ENCODE measurements around the gene LINGO1. TPM values are rescaled to one million over a fixed set of nuclear protein-coding genes. Genes with fewer than 3 reads are reported as not detected.

Gene LINGO1
- total and polyA plus RNA-seq, 2 of the 8 experiments (the other 6 are each of a cell fraction or from before 2014, with no cell fraction given): 57.1 to 114 TPM

GRCh38 chr15:77625376-77625775 lies 7.3 kb downstream of the LINGO1 start:
- Histone ChIP-seq H3K23ac (ENCODE audit: insufficient read length) (no peak overlapping the region), H4K5ac (ENCODE audit: insufficient read length, low read depth, low read length) (no peak overlapping the region), H3K56ac (replicated peaks; ENCODE audit: insufficient read length, low read depth, low read length) (no peak overlapping the region), H2BK5ac (ENCODE audit: low read depth, low read length) (0 out of 2 replicates have a peak overlapping the region, but pooled peaks have one; percentile 38), H3K14ac (ENCODE audit: insufficient read length) (no peak overlapping the region), H4K91ac (replicated peaks; ENCODE audit: insufficient read length, low read length) (peak overlapping the region; percentile 56), H2BK15ac (ENCODE audit: low read length) (peak overlapping the region; percentile 46; the same call in 1 of the 2 replicates), H3K27me3 (replicated peaks in 1 of 4; ENCODE audit: control insufficient read depth in 3 of 4, extremely low read depth in 1 of 4, insufficient read depth in 3 of 4, low read length in 3 of 4) (no peaks in the 10 kb centered on the region), H2BK20ac (ENCODE audit: low read length) (no peak overlapping the region), H3K79me2 (ENCODE audit: control insufficient read depth in 1 of 2, insufficient read depth in 2 of 2, low read length in 2 of 2) (peaks cover 12 to 85% of the 10 kb centered on the region in 2 experiments), H3K4me3 (ENCODE audit: extremely low read depth in 1 of 4, insufficient read depth in 2 of 4, low read depth in 3 of 4, low read length in 4 of 4) (no peak overlapping the region), H3K4me2 (ENCODE audit: insufficient read depth in 1 of 2, low read depth in 2 of 2, low read length in 2 of 2) (no peak overlapping the region), H3K79me1 (ENCODE audit: low read depth, low read length) (peaks cover 21% of the 10 kb centered on the region), H4K20me1 (replicated peaks in 1 of 2; ENCODE audit: control insufficient read depth in 1 of 2, insufficient read depth in 2 of 2, low read length in 2 of 2) (peaks cover 3 to 10% of the 10 kb centered on the region in 2 experiments), H3K4me1 (replicated peaks in 1 of 4; ENCODE audit: control insufficient read depth in 3 of 4, insufficient read depth in 4 of 4, low read length in 3 of 4) (peaks cover 27 to 69% (median 53%) of the 10 kb centered on the region in 4 experiments), H3K23me2 (ENCODE audit: low read depth, low read length) (peaks cover 5% of the 10 kb centered on the region; the same call in 1 of the 2 replicates), H3K18ac (ENCODE audit: extremely low read depth, low read length) (no peak overlapping the region), H2BK120ac (replicated peaks; ENCODE audit: low read depth, low read length) (no peak overlapping the region), H3K9ac (replicated peaks in 1 of 4; ENCODE audit: extremely low read depth in 1 of 4, low read depth in 3 of 4, low read length in 3 of 4) (no peak overlapping the region; a peak in 1 of 7 replicates), H3K4ac (replicated peaks; ENCODE audit: insufficient read length, low read depth, low read length) (peak overlapping the region; percentile 79), H2BK12ac (ENCODE audit: low read depth, low read length) (peak overlapping the region; percentile 13; the same call in 1 of the 2 replicates), H3K36me3 (ENCODE audit: control insufficient read depth in 2 of 4, insufficient read depth in 4 of 4, low read length in 3 of 4) (peaks cover 0 to 4% (median 0%) of the 10 kb centered on the region in 4 experiments; a peak in 2 of 8 replicates), H2AFZ (ENCODE audit: low read length) (no peak overlapping the region), H3K9me3 (ENCODE audit: insufficient read depth in 2 of 2, low read depth in 1 of 2, low read length in 1 of 2) (no peaks in the 10 kb centered on the region), H4K8ac (ENCODE audit: extremely low read depth, insufficient read depth, low read length) (no peak overlapping the region), H3K27ac (ENCODE audit: low read depth, low read length) (no peak overlapping the region), H2AK5ac (ENCODE audit: low read depth, low read length) (no peak overlapping the region)
- 89% methylated on average over 3 of the region's 3 CpGs; no CpG with 5 or more reads in 1 of the 2 experiments for WGBS, 2 experiments (ENCODE audit: extremely low coverage in 1 of 2, insufficient coverage in 1 of 2, insufficient read length in 1 of 2, insufficient replicate concordance in 2 of 2, low coverage in 1 of 2, low lambda C conversion rate in 2 of 2, missing lambda C conversion rate in 1 of 2)
- ChIA-PET CTCF (ENCODE audit: partially characterized antibody) (interaction anchor here (0.8 to 13.6 kb wide), 7 partner anchors 16 to 196 kb away, joined by 3 to 244 read pairs (median 5); partner anchors contain the start of gene LINGO1), POLR2A (ENCODE audit: partially characterized antibody) (interaction anchor here (4.2 to 11.2 kb wide), 2 partner anchors 6 to 19 kb away, joined by 40 to 142 read pairs; partner anchors contain the start of gene LINGO1)
- no peak for FAIRE-seq
- DNase-seq (ENCODE audit: low read depth in 1 of 2, low spot score in 2 of 2): no peak
- TF ChIP-seq BRCA1 (IDR thresholded peaks at IDR 0.05; ENCODE audit: low read depth, low read length) (no peak), RBBP5 (IDR thresholded peaks at IDR 0.05; ENCODE audit: borderline replicate concordance, low read depth, low read length) (no peak), CHD2 (IDR thresholded peaks at IDR 0.05; ENCODE audit: low read length) (no peak)

Measured in H1 (cell line).